ENCODE results near the gene BAD.

The BAD gene

GRCh38 chr11:64226507-64227051, 57.9 kb downstream of the BAD start:
- DNase-seq: no peak

- peak; percentile 41 for DNase-seq
These were observed 58.6 kb downstream of the BAD start, which contains the start of the genes NUDT22 and TRPT1 for GRCh38 chr11:64225608-64226506. TSS of gene NUDT22 (plus strand) at chr11:64226274. CDS start at chr11:64226653, 379 bp downstream. TSS of gene TRPT1 (minus strand) at chr11:64226186. CDS start at chr11:64225860, 326 bp downstream.

GRCh38 chr11:64224891-64225607, 59.4 kb downstream of the BAD start:
- DNase-seq: no peak

GRCh38 chr11:64224151-64224890, 60.1 kb downstream of the BAD start:
- no peak for DNase-seq

GRCh38 chr11:64223001-64223651, 61.3 kb downstream of the BAD start:
- no peak for DNase-seq

GRCh38 chr11:64222651-64223000, 61.8 kb downstream of the BAD start:
- DNase-seq: no peak

- DNase-seq: no peak
These were observed 63.7 kb downstream of the BAD start for GRCh38 chr11:64220798-64221197.

GRCh38 chr11:64220271-64220670, 64.2 kb downstream of the BAD start:
- DNase-seq: no peak
